GM21717 (cell line): ENCODE results near the gene OR2A12.
"Not testable (repeated sequence)": the region's sequence is repeated elsewhere in the genome, so short reads cannot be mapped to it uniquely, and the experiment has no call there.

ENCODE experiments used
- ATAC-seq: cut with Tn5 transposase; IDR thresholded peaks from one replicate; pipeline ENCODE4 v1.9.1; 2021; ENCODE audit warnings: mild to moderate bottlenecking, moderate library complexity; ENCODE audit not compliant: unreplicated experiment

OR2A12 gene

GRCh38 chr7:144085978-144086377 lies at the start of gene OR2A12:
OR2A12 (plus strand) TSS chr7:144086278; CDS start chr7:144095108, 8,830 bp downstream.
- no peak for ATAC-seq

- ATAC-seq = no peak
These were observed 49.7 kb upstream of the OR2A12 start for GRCh38 chr7:144036302-144036885.

GRCh38 chr7:144037414-144038035 lies 48.6 kb upstream of the OR2A12 start:
- no peak for ATAC-seq

- ATAC-seq = no peak
These were observed 47.2 kb upstream of the OR2A12 start for GRCh38 chr7:144038887-144039286.

GRCh38 chr7:144048648-144049047 lies 37.4 kb upstream of the OR2A12 start, which contains the start of gene OR2A5:
OR2A5 (plus strand) TSS chr7:144048948; CDS start chr7:144050402, 1,454 bp downstream.
- no peak for ATAC-seq

- no peak for ATAC-seq
These were observed 36.6 kb upstream of the OR2A12 start for GRCh38 chr7:144049491-144049890.

- ATAC-seq = no peak
These were observed 36.0 kb upstream of the OR2A12 start for GRCh38 chr7:144050093-144050492.

- not testable (repeated sequence) for ATAC-seq
These were observed 35.2 kb upstream of the OR2A12 start for GRCh38 chr7:144050884-144051283.

- ATAC-seq = no peak
These were observed 28.1 kb upstream of the OR2A12 start for GRCh38 chr7:144057954-144058353.

GRCh38 chr7:144063710-144064109 lies 22.4 kb upstream of the OR2A12 start:
- ATAC-seq = no peak

GRCh38 chr7:144069511-144069910 lies 16.6 kb upstream of the OR2A12 start, which contains the start of gene OR2A25:
OR2A25 (plus strand) TSS chr7:144069811; CDS start chr7:144074220, 4,409 bp downstream.
- no peak for ATAC-seq

- ATAC-seq = no peak
These were observed 16.1 kb upstream of the OR2A12 start for GRCh38 chr7:144069953-144070352.

GRCh38 chr7:144074374-144074773 lies 11.7 kb upstream of the OR2A12 start:
- no peak for ATAC-seq

- ATAC-seq = no peak
These were observed 652 bp downstream of the OR2A12 start for GRCh38 chr7:144086730-144087129.

- ATAC-seq = no peak
These were observed 1.2 kb downstream of the OR2A12 start for GRCh38 chr7:144087230-144087629.

GRCh38 chr7:144090667-144091066 lies 4.6 kb downstream of the OR2A12 start:
- no peak for ATAC-seq

- ATAC-seq = no peak
These were observed 12.7 kb downstream of the OR2A12 start for GRCh38 chr7:144098776-144099175.

GRCh38 chr7:144100607-144101006 lies 14.5 kb downstream of the OR2A12 start:
- ATAC-seq = no peak

- ATAC-seq = no peak
These were observed 16.0 kb downstream of the OR2A12 start for GRCh38 chr7:144102041-144102440.

GRCh38 chr7:144105211-144105610 lies 19.1 kb downstream of the OR2A12 start:
- no peak for ATAC-seq

- ATAC-seq = no peak
These were observed 23.2 kb downstream of the OR2A12 start, which contains the start of gene OR2A2 for GRCh38 chr7:144109283-144109682. OR2A2 (plus strand) TSS chr7:144109583; CDS start chr7:144109583, 0 bp downstream.

GRCh38 chr7:144110272-144110671 lies 24.2 kb downstream of the OR2A12 start:
- ATAC-seq = no peak
